DOHH2 (cell line): ENCODE measurements around the gene BTG4.

Source experiments
- H3F3A ChIP-seq: fragments of 200-600 bp; sonication (generic), shearing (Covaris generic); 2 replicates; pipeline ENCODE4 v1.6.0; 2016; ENCODE audit warnings: antibody characterized with exemption, mild to moderate bottlenecking; ENCODE audit not compliant: control insufficient read depth, insufficient read depth
- H3K27ac ChIP-seq: fragments of 200-600 bp; sonication (generic); 2 replicates; pipeline ENCODE4 v1.5.1; 2014; ENCODE audit warnings: low read depth, mild to moderate bottlenecking, low read length, moderate library complexity
- H3K27me3 ChIP-seq: fragments of 200-600 bp; sonication (generic); 2 replicates; pipeline ENCODE4 v1.6.1; 2014; ENCODE audit warnings: mild to moderate bottlenecking, low read length, mixed read lengths; ENCODE audit not compliant: control insufficient read depth
- H3K36me3 ChIP-seq: fragments of 200-600 bp; sonication (generic); 2 replicates; pipeline ENCODE4 v1.6.1; 2014; ENCODE audit warnings: mild to moderate bottlenecking, low read length, moderate library complexity, mixed read lengths; ENCODE audit not compliant: control insufficient read depth
- H3K4me1 ChIP-seq: fragments of 200-600 bp; sonication (generic); 2 replicates; pipeline ENCODE4 v1.6.1; 2014; ENCODE audit warnings: mild to moderate bottlenecking, low read length, mixed read lengths; ENCODE audit not compliant: control insufficient read depth
- H3K4me2 ChIP-seq: fragments of 200-600 bp; sonication (generic); 2 replicates; pipeline ENCODE4 v1.6.0; 2014; ENCODE audit warnings: mild to moderate bottlenecking, low read length, moderate library complexity
- H3K4me3 ChIP-seq: fragments of 200-600 bp; sonication (generic); 2 replicates; pipeline ENCODE4 v1.5.1; 2014; ENCODE audit warnings: mild to moderate bottlenecking, low read length, mixed read lengths
- H3K79me2 ChIP-seq: fragments of 200-600 bp; sonication (generic); 2 replicates; pipeline ENCODE4 v1.6.1; 2014; ENCODE audit warnings: mild to moderate bottlenecking, low read length, mixed read lengths; ENCODE audit not compliant: control insufficient read depth
- H3K9me2 ChIP-seq: fragments of 200-600 bp; sonication (generic); replicated peaks from 2 replicates; pipeline ENCODE4 v1.6.1; 2014; ENCODE audit warnings: mild to moderate bottlenecking, low read length, mixed read lengths; ENCODE audit not compliant: control insufficient read depth
- H3K9me3 ChIP-seq: fragments of 200-600 bp; sonication (generic); 2 replicates; pipeline ENCODE4 v1.6.1; 2014; ENCODE audit warnings: antibody characterized with exemption, low read length, mixed read lengths; ENCODE audit not compliant: control insufficient read depth, insufficient read depth
- H4K20me1 ChIP-seq: fragments of 200-600 bp; sonication (generic); 2 replicates; pipeline ENCODE4 v1.6.0; 2014; ENCODE audit warnings: low read depth, mild to moderate bottlenecking, antibody characterized with exemption, low read length, moderate library complexity; ENCODE audit not compliant: control insufficient read depth, insufficient read depth
- EZH2phosphoT487 ChIP-seq: fragments of 200-600 bp; sonication (generic); IDR thresholded peaks from 2 replicates; pipeline ENCODE4 v1.6.1; 2017; ENCODE audit warnings: borderline replicate concordance, mild to moderate bottlenecking, antibody characterized with exemption, low read length, moderate library complexity, mixed read lengths
- TF ChIP-seq, protein P1 (sequence below): fragments of 200-600 bp; sonication (generic); IDR thresholded peaks from one replicate; pipeline ENCODE4 v1.5.1; 2014; ENCODE audit warnings: antibody characterized with exemption, mild to moderate bottlenecking, low read depth, low read length; ENCODE audit not compliant: poor library complexity, severe bottlenecking

BTG4 gene

DNA sequence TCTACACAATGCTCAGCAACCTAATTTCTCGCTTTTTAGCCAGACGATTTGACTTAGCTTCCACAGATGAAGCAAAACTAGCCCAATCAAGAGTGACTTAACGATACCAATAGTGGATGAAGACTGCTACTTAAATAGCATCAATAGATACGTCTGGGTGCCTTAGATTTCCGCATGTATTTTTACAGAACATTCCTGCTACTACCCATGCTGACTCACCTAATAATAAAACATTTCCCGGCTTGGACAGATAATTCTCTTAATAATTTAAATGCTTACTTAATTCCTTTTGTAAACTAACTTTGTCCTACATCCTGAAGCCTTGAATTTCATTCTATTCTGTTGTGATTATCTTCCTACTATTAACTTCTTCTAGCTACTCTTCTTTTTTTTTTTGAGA lies 23.1 kb upstream of the BTG4 start:
- H3K4me1 ChIP-seq: no peaks in the 10 kb centered on the region
- H3K9me3 ChIP-seq: no peaks in the 10 kb centered on the region
- H3K36me3 ChIP-seq: no peaks in the 10 kb centered on the region
- H3K27me3 ChIP-seq: peaks cover 44% of the 10 kb centered on the region
- no peaks in the 10 kb centered on the region for H4K20me1 ChIP-seq
- no peaks in the 10 kb centered on the region for H3F3A ChIP-seq
- no peaks in the 10 kb centered on the region for H3K79me2 ChIP-seq
- H3K4me3 ChIP-seq: no peak overlapping the region
- H3K4me2 ChIP-seq: no peak overlapping the region
- no peak overlapping the region for H3K27ac ChIP-seq
- no peaks in the 10 kb centered on the region for H3K9me2 ChIP-seq
- TF ChIP-seq EZH2phosphoT487: no peak
- TF ChIP-seq, protein P1, sequence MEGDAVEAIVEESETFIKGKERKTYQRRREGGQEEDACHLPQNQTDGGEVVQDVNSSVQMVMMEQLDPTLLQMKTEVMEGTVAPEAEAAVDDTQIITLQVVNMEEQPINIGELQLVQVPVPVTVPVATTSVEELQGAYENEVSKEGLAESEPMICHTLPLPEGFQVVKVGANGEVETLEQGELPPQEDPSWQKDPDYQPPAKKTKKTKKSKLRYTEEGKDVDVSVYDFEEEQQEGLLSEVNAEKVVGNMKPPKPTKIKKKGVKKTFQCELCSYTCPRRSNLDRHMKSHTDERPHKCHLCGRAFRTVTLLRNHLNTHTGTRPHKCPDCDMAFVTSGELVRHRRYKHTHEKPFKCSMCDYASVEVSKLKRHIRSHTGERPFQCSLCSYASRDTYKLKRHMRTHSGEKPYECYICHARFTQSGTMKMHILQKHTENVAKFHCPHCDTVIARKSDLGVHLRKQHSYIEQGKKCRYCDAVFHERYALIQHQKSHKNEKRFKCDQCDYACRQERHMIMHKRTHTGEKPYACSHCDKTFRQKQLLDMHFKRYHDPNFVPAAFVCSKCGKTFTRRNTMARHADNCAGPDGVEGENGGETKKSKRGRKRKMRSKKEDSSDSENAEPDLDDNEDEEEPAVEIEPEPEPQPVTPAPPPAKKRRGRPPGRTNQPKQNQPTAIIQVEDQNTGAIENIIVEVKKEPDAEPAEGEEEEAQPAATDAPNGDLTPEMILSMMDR: no peak

DNA sequence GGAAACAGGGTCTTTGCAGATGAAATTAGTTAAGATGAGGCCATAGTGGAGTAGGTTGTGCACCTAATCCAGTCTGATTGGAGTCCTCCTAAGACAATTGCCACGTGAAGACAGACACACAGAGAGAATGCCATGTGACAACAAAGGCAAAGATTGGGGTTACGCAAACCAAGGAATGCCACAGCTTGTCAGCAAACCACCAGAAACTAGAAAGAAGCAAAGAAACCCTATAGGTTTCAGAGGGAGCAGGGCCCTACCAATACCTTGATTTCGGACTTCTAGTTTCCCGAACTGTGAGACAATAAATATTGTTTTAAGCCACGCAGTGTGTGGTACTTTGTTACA lies 20.2 kb upstream of the BTG4 start:
- H3F3A ChIP-seq: no peaks in the 10 kb centered on the region
- no peak overlapping the region for H3K4me2 ChIP-seq
- H3K36me3 ChIP-seq: no peaks in the 10 kb centered on the region
- no peaks in the 10 kb centered on the region for H3K4me1 ChIP-seq
- TF ChIP-seq, protein P1: no peak
- TF ChIP-seq EZH2phosphoT487: no peak
- no peaks in the 10 kb centered on the region for H4K20me1 ChIP-seq
- H3K27ac ChIP-seq: no peak overlapping the region
- H3K4me3 ChIP-seq: no peak overlapping the region
- no peaks in the 10 kb centered on the region for H3K79me2 ChIP-seq
- no peaks in the 10 kb centered on the region for H3K9me2 ChIP-seq
- no peaks in the 10 kb centered on the region for H3K9me3 ChIP-seq
- peaks cover 25% of the 10 kb centered on the region for H3K27me3 ChIP-seq

DNA sequence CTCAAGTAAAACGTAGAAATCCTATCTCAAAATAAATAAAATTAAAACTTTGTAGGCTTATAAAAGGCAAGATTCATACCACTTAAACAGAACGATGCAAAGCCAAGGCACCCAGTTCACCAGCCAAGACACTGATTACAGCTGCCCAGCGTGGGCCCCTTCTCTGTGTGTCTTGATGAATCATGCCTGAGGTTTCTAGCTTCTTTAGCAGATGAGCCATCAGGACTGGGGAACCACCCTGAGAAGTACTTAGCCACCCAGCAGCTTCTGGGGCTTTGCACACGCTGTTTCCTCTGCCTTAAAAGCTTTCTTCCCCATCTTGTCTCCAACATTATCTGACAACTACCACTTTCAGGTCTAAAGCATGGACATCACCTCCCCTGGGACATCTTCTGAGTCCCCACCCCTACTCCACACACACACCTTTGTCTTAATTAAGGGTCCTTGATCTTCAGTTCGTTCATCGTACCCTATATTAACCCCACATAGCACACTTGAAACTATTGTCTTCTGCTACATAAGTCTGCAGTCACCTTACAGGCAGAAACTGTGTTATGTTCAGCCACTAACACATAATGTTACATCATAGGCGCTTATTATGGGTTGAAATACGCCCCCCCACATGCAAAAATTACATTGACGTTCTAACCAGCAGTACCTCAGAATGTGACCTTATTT lies 19.6 kb upstream of the BTG4 start:
- Histone ChIP-seq H3F3A (no peaks in the 10 kb centered on the region), H4K20me1 (no peaks in the 10 kb centered on the region), H3K4me1 (no peaks in the 10 kb centered on the region), H3K9me3 (no peaks in the 10 kb centered on the region), H3K36me3 (no peaks in the 10 kb centered on the region), H3K4me2 (no peak overlapping the region), H3K79me2 (no peaks in the 10 kb centered on the region), H3K27ac (no peak overlapping the region), H3K27me3 (peaks cover 24% of the 10 kb centered on the region), H3K9me2 (no peaks in the 10 kb centered on the region), H3K4me3 (no peak overlapping the region)
- TF ChIP-seq, protein P1: no peak
- TF ChIP-seq EZH2phosphoT487: no peak
